CD4-positive, alpha-beta memory T cell (primary cell): ENCODE measurements around the gene LRIG2. TPM values are rescaled to one million over a fixed set of nuclear protein-coding genes. Genes with fewer than 3 reads are reported as not detected.
A peak's percentile ranks its signal among the peaks of the same experiment; 100 is the strongest.

Source experiments
- CTCF ChIA-PET: fragments of 350-600 bp; sonication (Branson Sonifier 250); formaldehyde crosslinking; loops from one replicate; lab custom pipeline; 2021; ENCODE audit warnings: inconsistent platforms; ENCODE audit not compliant: partially characterized antibody; lab: Charles Lee
- POLR2A ChIA-PET: fragments of 350-600 bp; sonication (Branson Sonifier 250); formaldehyde crosslinking; loops from one replicate; lab custom pipeline; 2021; ENCODE audit not compliant: partially characterized antibody; lab: Charles Lee
- DNase-seq, 5 donors: peaks; one replicate each; pipeline versions ENCODE4 v3.0.0 to v3.0.0-alpha.2; 2020 to 2022; ENCODE audit warnings: mixed read lengths in 1 of 5
- H3K27ac ChIP-seq: one replicate; pipeline ENCODE4 v1.7.0; 2013; ENCODE audit warnings: low read depth, low read length
- H3K27me3 ChIP-seq: 2 replicates; pipeline ENCODE4 v1.7.0; 2013; ENCODE audit warnings: mild to moderate bottlenecking, low read length, moderate library complexity; ENCODE audit not compliant: insufficient read depth
- H3K36me3 ChIP-seq: 2 replicates; pipeline ENCODE4 v1.7.0; 2013; ENCODE audit warnings: mild to moderate bottlenecking, low read length, moderate library complexity; ENCODE audit not compliant: insufficient read depth
- H3K4me1 ChIP-seq: 2 replicates; pipeline ENCODE4 v1.7.0; 2013; ENCODE audit warnings: mild to moderate bottlenecking, low read length, moderate library complexity; ENCODE audit not compliant: insufficient read depth
- H3K4me3 ChIP-seq, 2 donors: one replicate each; pipeline ENCODE4 v1.7.0; 2013; ENCODE audit warnings: low read length in 2 of 2, mild to moderate bottlenecking in 1 of 2
- H3K9me3 ChIP-seq, 2 donors: one replicate each; pipeline ENCODE4 v1.7.0; 2013; ENCODE audit warnings: low read length in 2 of 2, control low read depth in 1 of 2; ENCODE audit not compliant: control insufficient read depth in 1 of 2
- H3K27ac Mint-ChIP-seq, 7 donors: one replicate each; pipeline ENCODE4 v1.8.0; 2020 to 2021; ENCODE audit warnings: mixed read lengths in 7 of 7, mild to moderate bottlenecking in 6 of 7, inconsistent platforms in 3 of 7, moderate library complexity in 3 of 7
- H3K27me3 Mint-ChIP-seq, 2 donors: one replicate each; pipeline ENCODE4 v1.8.0; 2020 to 2021; ENCODE audit warnings: mixed read lengths in 2 of 2
- H3K36me3 Mint-ChIP-seq, 2 donors: one replicate each; pipeline ENCODE4 v1.8.0; 2020 to 2021; ENCODE audit warnings: mixed read lengths in 2 of 2, inconsistent platforms in 1 of 2, mild to moderate bottlenecking in 1 of 2
- H3K4me1 Mint-ChIP-seq, 4 donors: one replicate each; pipeline ENCODE4 v1.8.0; 2020 to 2021; ENCODE audit warnings: mixed read lengths in 4 of 4, mild to moderate bottlenecking in 1 of 4
- H3K4me3 Mint-ChIP-seq, 8 donors: one replicate each; pipeline ENCODE4 v1.8.0; 2020 to 2021; ENCODE audit warnings: mixed read lengths in 8 of 8, mild to moderate bottlenecking in 7 of 8, moderate library complexity in 6 of 8, inconsistent platforms in 3 of 8
- H3K9me3 Mint-ChIP-seq, 8 donors: one replicate each; pipeline ENCODE4 v1.8.0; 2020 to 2021; ENCODE audit warnings: mixed read lengths in 8 of 8, mild to moderate bottlenecking in 5 of 8, inconsistent platforms in 3 of 8, moderate library complexity in 1 of 8
- intact Hi-C: fragments of 100-400 bp; cut with micrococcal nuclease; formaldehyde crosslinking; loops from one replicate; pipeline ENCODE4 v1.15.1; 2023
- polyA plus RNA-seq, 2 donors: library from polyadenylated mRNA; unstranded; fragments of 300-500 nt; fragmentation: Illumina TruSeq; gene quantifications; one replicate each; pipeline ENCODE4 v1.2.3, GENCODE V29; 2021
- total RNA-seq, 2 experiments: library from RNA; stranded (reverse); gene quantifications; one replicate each; pipeline ENCODE4 v1.2.3, GENCODE V29; 2021

LRIG2 gene
- total and polyA plus RNA-seq, 4 experiments from 2014 or later: 3.0 to 27.9 (median 15.6) TPM

DNA sequence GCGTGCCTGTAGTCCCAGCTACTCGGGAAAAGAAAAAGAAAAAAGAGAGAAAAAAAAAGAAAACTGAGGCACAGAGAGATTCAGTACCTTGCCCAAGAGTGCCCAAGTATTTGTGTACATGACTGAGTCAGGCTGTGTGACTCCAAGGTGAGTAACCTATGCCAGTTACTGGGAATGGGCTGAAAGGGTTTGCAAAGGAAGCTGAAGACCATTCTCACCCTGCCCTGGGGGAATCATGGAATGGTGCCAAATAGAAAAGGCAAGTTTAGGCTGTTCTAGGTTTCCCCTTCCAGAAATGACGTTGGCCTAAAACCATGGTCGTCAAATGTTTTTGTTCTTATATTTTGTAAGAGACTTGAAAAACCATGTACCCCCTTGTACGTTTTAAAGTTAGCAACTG lies 37.9 kb upstream of the LRIG2 start:
- ChIA-PET CTCF (no interaction called here), POLR2A (no interaction called here)
- Mint-ChIP-seq H3K9me3 (no peaks in the 10 kb centered on the region), H3K27ac (no peak overlapping the region), H3K36me3 (no peaks in the 10 kb centered on the region), H3K4me3 (no peak overlapping the region), H3K27me3 (no peaks in the 10 kb centered on the region), H3K4me1 (no peaks in the 10 kb centered on the region)
- no peak for DNase-seq
- H3K4me1 ChIP-seq: no peaks in the 10 kb centered on the region
- H3K4me3 ChIP-seq: no peak overlapping the region
- no peak overlapping the region for H3K27ac ChIP-seq
- intact Hi-C loops: no loop called here
- H3K27me3 ChIP-seq: no peaks in the 10 kb centered on the region
- H3K36me3 ChIP-seq: no peaks in the 10 kb centered on the region
- no peaks in the 10 kb centered on the region for H3K9me3 ChIP-seq

- no peaks in the 10 kb centered on the region for H3K27me3 Mint-ChIP-seq
- no peak for DNase-seq
- H3K4me3 ChIP-seq: no peak overlapping the region
- H3K27me3 ChIP-seq: no peaks in the 10 kb centered on the region
- no peaks in the 10 kb centered on the region for H3K9me3 Mint-ChIP-seq
- H3K36me3 Mint-ChIP-seq: no peaks in the 10 kb centered on the region
- peaks cover 0 to 4% (median 2%) of the 10 kb centered on the region in 4 donors for H3K4me1 Mint-ChIP-seq
- ChIA-PET POLR2A (no interaction called here), CTCF (no interaction called here)
- no peaks in the 10 kb centered on the region for H3K9me3 ChIP-seq
- no peaks in the 10 kb centered on the region for H3K4me1 ChIP-seq
- no peak overlapping the region for H3K27ac ChIP-seq
- no peaks in the 10 kb centered on the region for H3K36me3 ChIP-seq
- H3K4me3 Mint-ChIP-seq: no peak overlapping the region
- intact Hi-C loops: no loop called here
- no peak overlapping the region for H3K27ac Mint-ChIP-seq
These were observed 36.2 kb upstream of the LRIG2 start for GRCh38 chr1:113036639-113037321.

GRCh38 chr1:113040041-113040440 lies 33.0 kb upstream of the LRIG2 start:
- H3K27me3 Mint-ChIP-seq: no peaks in the 10 kb centered on the region

DNA sequence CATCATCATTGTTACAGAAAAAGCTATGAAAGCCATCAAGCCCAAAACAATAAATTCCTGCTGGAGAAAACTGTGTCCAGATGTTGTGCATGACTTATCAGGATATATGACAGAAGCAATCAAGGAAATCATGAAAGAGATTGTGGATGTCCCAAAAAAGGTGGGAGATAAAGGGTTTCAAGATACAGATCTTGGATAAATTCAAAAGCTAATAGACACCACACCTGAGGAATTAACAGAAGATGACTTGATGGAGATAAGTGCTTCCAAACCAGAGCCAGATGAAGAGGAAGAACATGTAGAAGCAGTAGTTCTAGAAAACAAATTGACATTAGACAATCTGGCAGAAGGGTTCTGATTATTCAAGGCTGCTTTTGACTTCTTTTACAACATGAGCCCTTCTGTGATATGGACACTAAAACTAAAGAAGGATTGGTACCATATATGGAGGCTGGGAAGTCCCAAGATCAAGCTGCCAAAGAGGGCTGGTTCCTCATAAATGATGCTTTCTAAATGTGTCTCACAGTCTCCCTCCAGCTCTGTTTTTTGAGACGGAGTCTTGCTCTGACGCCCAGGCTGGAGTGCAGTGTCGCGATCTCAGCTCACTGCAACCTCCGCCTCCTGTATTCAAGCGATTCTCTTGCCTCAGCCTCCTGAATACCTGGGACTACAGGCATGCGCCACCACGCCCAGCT lies 32.1 kb upstream of the LRIG2 start:
- Mint-ChIP-seq H3K4me3 (no peak overlapping the region), H3K4me1 (peaks cover 9 to 27% (median 19%) of the 10 kb centered on the region in 4 donors), H3K27me3 (no peaks in the 10 kb centered on the region), H3K9me3 (no peaks in the 10 kb centered on the region), H3K27ac (no peak overlapping the region), H3K36me3 (no peaks in the 10 kb centered on the region)
- intact Hi-C loops: loop anchor here (10.0 kb wide), 1 partner anchor 236 kb away; no protein-coding TSS in a partner anchor
- DNase-seq: no peak
- ChIA-PET POLR2A (no interaction called here), CTCF (interaction anchor here (3.5 to 3.8 kb wide), 2 partner anchors 32 to 160 kb away, joined by 16 to 32 read pairs; partner anchors contain the start of gene LRIG2)
- Histone ChIP-seq H3K4me3 (no peak overlapping the region), H3K36me3 (no peaks in the 10 kb centered on the region), H3K9me3 (no peaks in the 10 kb centered on the region), H3K27me3 (no peaks in the 10 kb centered on the region), H3K27ac (no peak overlapping the region), H3K4me1 (peaks cover 7% of the 10 kb centered on the region)

More at GRCh38 chr1:113040041-113040440, 33.0 kb upstream of the LRIG2 start:
- DNase-seq: no peak
- no peaks in the 10 kb centered on the region for H3K36me3 ChIP-seq
- intact Hi-C loops: loop anchor here (10.0 kb wide), 1 partner anchor 235 kb away; no protein-coding TSS in a partner anchor
- Mint-ChIP-seq H3K27ac (peak overlapping the region in 1 of 7 donors; percentile 55), H3K4me1 (peaks cover 7 to 23% (median 17%) of the 10 kb centered on the region in 4 donors), H3K36me3 (no peaks in the 10 kb centered on the region), H3K9me3 (no peaks in the 10 kb centered on the region), H3K4me3 (no peak overlapping the region)
- H3K4me1 ChIP-seq: peaks cover 7% of the 10 kb centered on the region
- no peak overlapping the region for H3K27ac ChIP-seq
- no peaks in the 10 kb centered on the region for H3K9me3 ChIP-seq
- H3K4me3 ChIP-seq: no peak overlapping the region
- POLR2A ChIA-PET: no interaction called here
- CTCF ChIA-PET: interaction anchor here (3.8 kb wide), 1 partner anchor 159 kb away, joined by 32 read pairs; no protein-coding TSS in a partner anchor
- H3K27me3 ChIP-seq: no peaks in the 10 kb centered on the region

- DNase-seq: no peak
- peak overlapping the region in 4 of 7 donors; percentile 13 to 84 (median 72) for H3K27ac Mint-ChIP-seq
- no peaks in the 10 kb centered on the region for H3K36me3 Mint-ChIP-seq
- CTCF ChIA-PET: interaction anchor here (0.9 to 3.8 kb wide), 7 partner anchors 31 to 325 kb away, joined by 3 to 32 read pairs (median 5); partner anchors contain the start of gene LRIG2
- Histone ChIP-seq H3K27me3 (no peaks in the 10 kb centered on the region), H3K4me1 (peaks cover 15% of the 10 kb centered on the region), H3K36me3 (no peaks in the 10 kb centered on the region), H3K27ac (no peak overlapping the region), H3K9me3 (no peaks in the 10 kb centered on the region), H3K4me3 (no peak overlapping the region)
- H3K4me3 Mint-ChIP-seq: no peak overlapping the region
- intact Hi-C loops: loop anchor here (1.0 to 10.0 kb wide), 2 partner anchors 160 to 237 kb away; no protein-coding TSS in a partner anchor
- POLR2A ChIA-PET: no interaction called here
- H3K4me1 Mint-ChIP-seq: peaks cover 13 to 33% (median 24%) of the 10 kb centered on the region in 4 donors
- H3K27me3 Mint-ChIP-seq: no peaks in the 10 kb centered on the region
- no peaks in the 10 kb centered on the region for H3K9me3 Mint-ChIP-seq
These were observed 31.3 kb upstream of the LRIG2 start for GRCh38 chr1:113041569-113042284.

GRCh38 chr1:113042285-113043143 lies 30.5 kb upstream of the LRIG2 start:
- CTCF ChIA-PET: interaction anchor here (0.9 to 3.8 kb wide), 7 partner anchors 30 to 326 kb away, joined by 3 to 32 read pairs (median 5); partner anchors contain the start of gene LRIG2
- intact Hi-C loops: loop anchor here (1.0 to 10.0 kb wide), 2 partner anchors 161 to 238 kb away; no protein-coding TSS in a partner anchor
- Histone ChIP-seq H3K27me3 (no peaks in the 10 kb centered on the region), H3K27ac (no peak overlapping the region), H3K36me3 (no peaks in the 10 kb centered on the region), H3K9me3 (no peaks in the 10 kb centered on the region), H3K4me1 (peaks cover 23% of the 10 kb centered on the region), H3K4me3 (no peak overlapping the region)
- Mint-ChIP-seq H3K27ac (peak overlapping the region in 5 of 7 donors; percentile 43 to 85 (median 78)), H3K36me3 (no peaks in the 10 kb centered on the region), H3K4me1 (peaks cover 20 to 41% (median 29%) of the 10 kb centered on the region in 4 donors), H3K9me3 (no peaks in the 10 kb centered on the region), H3K27me3 (no peaks in the 10 kb centered on the region), H3K4me3 (peak overlapping the region in 3 of 8 donors; percentile 12 to 32 (median 27))
- POLR2A ChIA-PET: interaction anchor here (1.2 kb wide), 1 partner anchor 12 kb away, joined by 3 read pairs; no protein-coding TSS in a partner anchor
- no peak for DNase-seq
